Suprapubic skin (tissue), 4 donors: ENCODE results near the gene RSBN1L. TPM values are rescaled to one million over a fixed set of nuclear protein-coding genes. Genes with fewer than 3 reads are reported as not detected.
"Not testable (repeated sequence)": the region's sequence is repeated elsewhere in the genome, so short reads cannot be mapped to it uniquely, and the experiment has no call there.

Source experiments
- DNase-seq, 2 donors: peaks; one replicate each; pipeline ENCODE4 v3.0.0-alpha.2; 2019; ENCODE audit warnings: low spot score in 2 of 2
- H3K27ac ChIP-seq: fragments of 200-600 bp; sonication (generic); one replicate; pipeline ENCODE4 v1.5.1; 2019
- H3K27me3 ChIP-seq: fragments of 200-600 bp; sonication (generic); one replicate; pipeline ENCODE4 v1.5.1; 2019
- H3K36me3 ChIP-seq: fragments of 200-600 bp; sonication (generic); one replicate; pipeline ENCODE4 v1.5.1; 2019
- H3K4me1 ChIP-seq: fragments of 200-600 bp; sonication (generic); one replicate; pipeline ENCODE4 v1.5.1; 2019
- H3K4me3 ChIP-seq: fragments of 200-600 bp; sonication (generic); one replicate; pipeline ENCODE4 v1.5.1; 2019; ENCODE audit warnings: mild to moderate bottlenecking
- H3K9me3 ChIP-seq: fragments of 200-600 bp; sonication (generic); one replicate; pipeline ENCODE4 v1.5.1; 2019
- EP300 ChIP-seq: sonication (generic); formaldehyde crosslinking; IDR thresholded peaks from one replicate; pipeline ENCODE4 v1.6.1; 2017; ENCODE audit warnings: antibody characterized with exemption
- POLR2A ChIP-seq, 2 donors: fragments of 450-650 bp; IDR thresholded peaks; one replicate each; pipeline ENCODE4 v1.6.1; 2017; ENCODE audit warnings: antibody characterized with exemption in 2 of 2, mild to moderate bottlenecking in 2 of 2, moderate library complexity in 2 of 2
- POLR2AphosphoS5 ChIP-seq, 3 donors: sonication (generic); formaldehyde crosslinking; IDR thresholded peaks; one replicate each; pipeline ENCODE4 v1.6.1; 2017; ENCODE audit warnings: antibody characterized with exemption in 3 of 3
- WGBS: methylation state at CpG from one replicate; pipeline ENCODE4 v1.1.5; 2018; 5-methylcytosine and 5-hydroxymethylcytosine counted together
- total RNA-seq, 4 donors: library from RNA; depleted of rRNA; stranded (reverse); fragments of >200 nt; gene quantifications; one replicate each; pipeline ENCODE4 v1.1.0, GENCODE V29; 2016
- TF ChIP-seq, protein P1 (sequence below), 2 donors: fragments of 200-600 bp in 1 of 2; fragments of 450-650 bp in 1 of 2; sonication (generic) in 1 of 2; IDR thresholded peaks; one replicate each; pipeline ENCODE4 v1.5.1; 2016 to 2019; ENCODE audit warnings: antibody characterized with exemption in 2 of 2, mild to moderate bottlenecking in 1 of 2, moderate library complexity in 1 of 2

The RSBN1L gene
- total RNA-seq, 4 donors from 2014 or later: 17.1 to 19.7 (median 18.3) TPM

GRCh38 chr7:77783545-77783944 is 87.3 kb downstream of the RSBN1L start:
- Histone ChIP-seq H3K4me3 (no peak overlapping the region), H3K36me3 (peaks cover 30% of the 10 kb centered on the region), H3K9me3 (no peaks in the 10 kb centered on the region), H3K27me3 (no peaks in the 10 kb centered on the region), H3K27ac (no peak overlapping the region), H3K4me1 (no peaks in the 10 kb centered on the region)
- TF ChIP-seq, protein P1, sequence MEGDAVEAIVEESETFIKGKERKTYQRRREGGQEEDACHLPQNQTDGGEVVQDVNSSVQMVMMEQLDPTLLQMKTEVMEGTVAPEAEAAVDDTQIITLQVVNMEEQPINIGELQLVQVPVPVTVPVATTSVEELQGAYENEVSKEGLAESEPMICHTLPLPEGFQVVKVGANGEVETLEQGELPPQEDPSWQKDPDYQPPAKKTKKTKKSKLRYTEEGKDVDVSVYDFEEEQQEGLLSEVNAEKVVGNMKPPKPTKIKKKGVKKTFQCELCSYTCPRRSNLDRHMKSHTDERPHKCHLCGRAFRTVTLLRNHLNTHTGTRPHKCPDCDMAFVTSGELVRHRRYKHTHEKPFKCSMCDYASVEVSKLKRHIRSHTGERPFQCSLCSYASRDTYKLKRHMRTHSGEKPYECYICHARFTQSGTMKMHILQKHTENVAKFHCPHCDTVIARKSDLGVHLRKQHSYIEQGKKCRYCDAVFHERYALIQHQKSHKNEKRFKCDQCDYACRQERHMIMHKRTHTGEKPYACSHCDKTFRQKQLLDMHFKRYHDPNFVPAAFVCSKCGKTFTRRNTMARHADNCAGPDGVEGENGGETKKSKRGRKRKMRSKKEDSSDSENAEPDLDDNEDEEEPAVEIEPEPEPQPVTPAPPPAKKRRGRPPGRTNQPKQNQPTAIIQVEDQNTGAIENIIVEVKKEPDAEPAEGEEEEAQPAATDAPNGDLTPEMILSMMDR (IDR thresholded peaks at IDR 0.05): no peak
- TF ChIP-seq POLR2AphosphoS5 (IDR thresholded peaks at IDR 0.05): no peak
- no peak for TF ChIP-seq EP300
- TF ChIP-seq POLR2A (IDR thresholded peaks at IDR 0.05): no peak
- DNase-seq: no peak
- WGBS: 91% methylated on average over 3 of the region's 3 CpGs

DNA sequence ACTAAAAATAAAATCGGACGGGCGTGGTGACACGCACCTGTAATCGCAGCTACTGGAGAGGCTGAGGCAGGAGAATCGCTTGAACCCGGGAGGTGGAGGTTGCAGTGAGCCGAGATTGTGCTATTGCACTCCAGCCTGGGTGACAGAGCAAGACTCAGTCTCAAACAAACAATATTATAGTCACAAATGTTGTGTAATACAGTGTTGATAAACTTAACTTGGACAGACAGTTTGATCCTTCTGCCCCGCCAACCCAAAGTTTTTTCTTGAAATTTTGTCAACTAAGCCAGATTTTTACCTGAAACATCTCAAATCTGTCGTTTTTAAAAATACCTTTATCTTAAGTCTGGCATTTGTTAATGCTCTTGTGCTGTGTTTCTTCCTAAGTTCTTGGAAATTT is 88.2 kb downstream of the RSBN1L start:
- H3K27ac ChIP-seq, DNase-seq, H3K4me3 ChIP-seq, H3K4me1 ChIP-seq, H3K27me3 ChIP-seq, H3K9me3 ChIP-seq: not testable (repeated sequence)
- WGBS: 97% methylated on average over 10 of the region's 10 CpGs
- peaks cover 23% of the 10 kb centered on the region for H3K36me3 ChIP-seq

- no peaks in the 10 kb centered on the region for H3K9me3 ChIP-seq
- no peak overlapping the region for H3K4me3 ChIP-seq
- DNase-seq: no peak
- H3K4me1 ChIP-seq: no peaks in the 10 kb centered on the region
- H3K27ac ChIP-seq: no peak overlapping the region
- no peak for TF ChIP-seq EP300
- TF ChIP-seq, protein P1 (IDR thresholded peaks at IDR 0.05): no peak
- no peak for TF ChIP-seq POLR2AphosphoS5 (IDR thresholded peaks at IDR 0.05)
- no peaks in the 10 kb centered on the region for H3K27me3 ChIP-seq
- H3K36me3 ChIP-seq: peaks cover 12% of the 10 kb centered on the region
- 98% methylated on average over 3 of the region's 3 CpGs for WGBS
Measured at GRCh38 chr7:77786018-77786417, 89.8 kb downstream of the RSBN1L start.

GRCh38 chr7:77786741-77787140 is 90.5 kb downstream of the RSBN1L start:
- DNase-seq: no peak
- Histone ChIP-seq H3K27ac (no peak overlapping the region), H3K4me3 (no peak overlapping the region), H3K36me3 (peaks cover 6% of the 10 kb centered on the region), H3K27me3 (no peaks in the 10 kb centered on the region), H3K9me3 (no peaks in the 10 kb centered on the region), H3K4me1 (no peaks in the 10 kb centered on the region)
- TF ChIP-seq POLR2AphosphoS5 (IDR thresholded peaks at IDR 0.05) (no peak), POLR2A (IDR thresholded peaks at IDR 0.05) (no peak), EP300 (no peak)
- TF ChIP-seq, protein P1 (IDR thresholded peaks at IDR 0.05): no peak

DNA sequence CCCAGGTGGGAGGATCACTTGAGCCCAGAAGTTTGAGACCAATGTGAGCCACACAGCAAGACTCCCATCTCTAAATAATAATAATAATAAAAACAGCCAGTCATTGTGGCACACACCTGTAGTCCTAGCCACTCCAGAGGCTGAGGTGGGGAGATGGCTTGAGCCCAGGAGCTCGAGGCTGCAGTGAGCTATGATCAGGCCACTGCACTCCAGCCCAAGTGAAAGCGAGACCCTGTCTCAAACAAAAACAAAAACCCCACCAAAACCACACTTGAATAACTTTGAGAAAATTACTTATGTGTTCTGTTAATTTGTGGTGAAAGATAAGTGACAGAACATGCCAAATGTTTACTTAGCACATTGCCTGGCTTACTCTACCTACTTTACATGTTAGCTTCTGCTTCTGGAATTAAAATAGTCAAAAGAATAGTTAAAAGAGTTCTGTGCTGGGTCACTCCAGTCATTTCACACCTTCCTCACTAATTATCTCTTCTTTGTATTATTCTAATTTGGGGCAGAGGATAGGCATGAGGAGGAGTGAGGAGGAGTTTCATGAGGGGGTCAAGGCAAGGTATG is 92.2 kb downstream of the RSBN1L start:
- Histone ChIP-seq H3K36me3 (peaks cover 4% of the 10 kb centered on the region), H3K4me1 (no peaks in the 10 kb centered on the region), H3K27me3 (no peaks in the 10 kb centered on the region), H3K4me3 (no peak overlapping the region), H3K27ac (no peak overlapping the region), H3K9me3 (no peaks in the 10 kb centered on the region)
- no peak for DNase-seq
- WGBS: 95% methylated on average over 2 of the region's 2 CpGs
- TF ChIP-seq EP300: no peak
- TF ChIP-seq, protein P1 (IDR thresholded peaks at IDR 0.05): no peak
- TF ChIP-seq POLR2AphosphoS5 (IDR thresholded peaks at IDR 0.05): no peak
- TF ChIP-seq POLR2A (IDR thresholded peaks at IDR 0.05): no peak

- TF ChIP-seq POLR2A (IDR thresholded peaks at IDR 0.05): no peak
- no peak for TF ChIP-seq POLR2AphosphoS5 (IDR thresholded peaks at IDR 0.05)
- Histone ChIP-seq H3K27me3 (no peaks in the 10 kb centered on the region), H3K27ac (no peak overlapping the region), H3K9me3 (no peaks in the 10 kb centered on the region), H3K4me3 (no peak overlapping the region), H3K4me1 (peaks cover 7% of the 10 kb centered on the region), H3K36me3 (peaks cover 11% of the 10 kb centered on the region)
- 75% methylated on average over 6 of the region's 6 CpGs for WGBS
- DNase-seq: no peak
Measured at GRCh38 chr7:77791336-77791735, 95.1 kb downstream of the RSBN1L start.
